ENCODE data around the gene BRD7.

GRCh38 chr16:50371036-50371716 lies 2.4 kb upstream of the BRD7 start:
- TF ChIP-seq BCL11A (tag by site-specific recombination; IDR thresholded peaks at IDR 0.05; ENCODE audit: low read depth), result no peak
- TF ChIP-seq ZEB2 (tag by site-specific recombination; IDR thresholded peaks at IDR 0.05), result no peak
- no peak for TF ChIP-seq ZNF138 (tag by site-specific recombination; IDR thresholded peaks at IDR 0.05; ENCODE audit: borderline replicate concordance)
- no peak for TF ChIP-seq ZNF624 (tag by site-specific recombination; IDR thresholded peaks at IDR 0.05)
- TF ChIP-seq ZNF549 (tag by site-specific recombination; IDR thresholded peaks at IDR 0.05), result no peak
- TF ChIP-seq ZNF24 (tag by site-specific recombination; IDR thresholded peaks at IDR 0.05), result no peak
- TF ChIP-seq CTCF (tag by site-specific recombination; IDR thresholded peaks at IDR 0.05), result no peak
- TF ChIP-seq ZNF837 (tag by site-specific recombination; IDR thresholded peaks at IDR 0.05), result no peak
- no peak for TF ChIP-seq ZNF792 (tag by site-specific recombination; IDR thresholded peaks at IDR 0.05)
- TF ChIP-seq YY1 (tag by site-specific recombination; IDR thresholded peaks at IDR 0.05), result no peak
- TF ChIP-seq ZNF274 (IDR thresholded peaks at IDR 0.05; ENCODE audit: low read length), result no peak
- TF ChIP-seq ZNF274 (tag by site-specific recombination; IDR thresholded peaks at IDR 0.05; ENCODE audit: borderline replicate concordance), result no peak
- TF ChIP-seq PBX3 (CRISPR knock-in tag; IDR thresholded peaks at IDR 0.05), result no peak
- no peak for TF ChIP-seq MYNN (tag by site-specific recombination; IDR thresholded peaks at IDR 0.05; ENCODE audit: borderline replicate concordance)

All from HEK293 (cell line).